ENCODE results near the gene TECR. TPM values are rescaled to one million over a fixed set of nuclear protein-coding genes. Genes with fewer than 3 reads are reported as not detected.
A peak's percentile ranks its signal among the peaks of the same experiment; 100 is the strongest.

The TECR gene
- total RNA-seq, 1 donor from 2014 or later, result 177 TPM

GRCh38 chr19:14505488-14506239 lies 23.7 kb upstream of the TECR start:
- peak; percentile 65 for DNase-seq (ENCODE audit: low read depth, low spot score)
- no peak overlapping the region for H3K27ac Mint-ChIP-seq (ENCODE audit: unreplicated experiment)
- H3K9me3 Mint-ChIP-seq, result no peaks in the 10 kb centered on the region
- no peaks in the 10 kb centered on the region for H3K27me3 Mint-ChIP-seq (ENCODE audit: low read depth)
- no peaks in the 10 kb centered on the region for H3K36me3 Mint-ChIP-seq (ENCODE audit: low read depth)
- peaks cover 28% of the 10 kb centered on the region for H3K4me1 Mint-ChIP-seq
- TF ChIP-seq CTCF (conservative IDR thresholded peaks at IDR 0.05), result peak; percentile 84
- H3K4me3 Mint-ChIP-seq, result no peak overlapping the region

- no peak overlapping the region for H3K4me3 Mint-ChIP-seq
Measured at GRCh38 chr19:14507704-14508542, 21.5 kb upstream of the TECR start.

GRCh38 chr19:14510311-14511228 lies 18.8 kb upstream of the TECR start:
- peaks cover 13% of the 10 kb centered on the region for H3K36me3 Mint-ChIP-seq (ENCODE audit: low read depth)
- peak overlapping the region; percentile 62 for H3K4me3 Mint-ChIP-seq
- no peak for TF ChIP-seq CTCF (conservative IDR thresholded peaks at IDR 0.05)

More at GRCh38 chr19:14507704-14508542, 21.5 kb upstream of the TECR start:
- no peak for DNase-seq (ENCODE audit: low read depth, low spot score)
- peaks cover 39% of the 10 kb centered on the region for H3K4me1 Mint-ChIP-seq
- H3K27me3 Mint-ChIP-seq (ENCODE audit: low read depth), result no peaks in the 10 kb centered on the region
- H3K9me3 Mint-ChIP-seq, result no peaks in the 10 kb centered on the region
- TF ChIP-seq CTCF (conservative IDR thresholded peaks at IDR 0.05), result no peak
- H3K36me3 Mint-ChIP-seq (ENCODE audit: low read depth), result no peaks in the 10 kb centered on the region
- no peak overlapping the region for H3K27ac Mint-ChIP-seq (ENCODE audit: unreplicated experiment)

GRCh38 chr19:14511229-14511593 lies 18.2 kb upstream of the TECR start:
- Mint-ChIP-seq H3K4me3 (peak overlapping the region; percentile 56), H3K36me3 (ENCODE audit: low read depth) (peaks cover 19% of the 10 kb centered on the region), H3K27me3 (ENCODE audit: low read depth) (no peaks in the 10 kb centered on the region), H3K27ac (ENCODE audit: unreplicated experiment) (no peak overlapping the region), H3K4me1 (peaks cover 45% of the 10 kb centered on the region), H3K9me3 (no peaks in the 10 kb centered on the region)
- TF ChIP-seq CTCF (conservative IDR thresholded peaks at IDR 0.05), result no peak
- no peak for DNase-seq (ENCODE audit: low read depth, low spot score)

More at GRCh38 chr19:14510311-14511228, 18.8 kb upstream of the TECR start:
- peak overlapping the region; percentile 35 for H3K27ac Mint-ChIP-seq (ENCODE audit: unreplicated experiment)
- no peaks in the 10 kb centered on the region for H3K9me3 Mint-ChIP-seq
- peaks cover 40% of the 10 kb centered on the region for H3K4me1 Mint-ChIP-seq
- H3K27me3 Mint-ChIP-seq (ENCODE audit: low read depth), result no peaks in the 10 kb centered on the region
- no peak for DNase-seq (ENCODE audit: low read depth, low spot score)

- peak overlapping the region; percentile 47 for H3K4me3 Mint-ChIP-seq
- TF ChIP-seq CTCF (conservative IDR thresholded peaks at IDR 0.05), result no peak
- H3K36me3 Mint-ChIP-seq (ENCODE audit: low read depth), result peaks cover 25% of the 10 kb centered on the region
- H3K4me1 Mint-ChIP-seq, result peaks cover 56% of the 10 kb centered on the region
- no peaks in the 10 kb centered on the region for H3K9me3 Mint-ChIP-seq
- DNase-seq (ENCODE audit: low read depth, low spot score), result no peak
- no peak overlapping the region for H3K27ac Mint-ChIP-seq (ENCODE audit: unreplicated experiment)
- H3K27me3 Mint-ChIP-seq (ENCODE audit: low read depth), result no peaks in the 10 kb centered on the region
Measured at GRCh38 chr19:14512406-14512961, 16.9 kb upstream of the TECR start.
